Tibial nerve (tissue), 4 donors: Measurements from ENCODE around the gene BTLA. TPM values are rescaled to one million over a fixed set of nuclear protein-coding genes. Genes with fewer than 3 reads are reported as not detected.

Source experiments
- DNase-seq, 2 donors: peaks; one replicate each; pipeline ENCODE4 v3.0.0-alpha.2; 2019; ENCODE audit warnings: low spot score in 2 of 2
- H3K27ac ChIP-seq, 4 donors: fragments of 200-600 bp; sonication (generic) in 3 of 4; one replicate each; pipeline ENCODE4 v1.5.1; 2017 to 2019; ENCODE audit warnings: mild to moderate bottlenecking in 1 of 4
- H3K27me3 ChIP-seq, 2 donors: fragments of 200-600 bp; sonication (generic) in 1 of 2; one replicate each; pipeline versions ENCODE4 v1.5.1 to v1.6.0; 2017 to 2019
- H3K36me3 ChIP-seq, 3 donors: fragments of 200-600 bp; sonication (generic); one replicate each; pipeline ENCODE4 v1.5.1; 2018 to 2019
- H3K4me1 ChIP-seq, 4 donors: fragments of 200-600 bp; sonication (generic) in 3 of 4; one replicate each; pipeline ENCODE4 v1.5.1; 2017 to 2019
- H3K4me3 ChIP-seq, 4 donors: fragments of 200-600 bp; sonication (generic) in 3 of 4; one replicate each; pipeline ENCODE4 v1.5.1; 2017 to 2019; ENCODE audit warnings: mild to moderate bottlenecking in 1 of 4, moderate library complexity in 1 of 4
- H3K9me3 ChIP-seq, 4 donors: fragments of 200-600 bp; sonication (generic) in 3 of 4; one replicate each; pipeline ENCODE4 v1.5.1; 2017 to 2019
- EP300 ChIP-seq, 2 donors: sonication (generic); formaldehyde crosslinking; IDR thresholded peaks; one replicate each; pipeline ENCODE4 v1.6.1; 2017; ENCODE audit warnings: antibody characterized with exemption in 2 of 2, mild to moderate bottlenecking in 1 of 2
- POLR2A ChIP-seq, 2 donors: fragments of 450-650 bp; IDR thresholded peaks; one replicate each; pipeline ENCODE4 v1.6.1; 2017; ENCODE audit warnings: antibody characterized with exemption in 2 of 2, mild to moderate bottlenecking in 2 of 2, moderate library complexity in 2 of 2
- WGBS, 2 donors: methylation state at CpG; one replicate each; pipeline ENCODE4 v1.1.5; 2018; 5-methylcytosine and 5-hydroxymethylcytosine counted together
- total RNA-seq, 4 donors: library from RNA; depleted of rRNA; stranded (reverse); fragments of >200 nt; gene quantifications; one replicate each; pipeline ENCODE4 v1.1.0, GENCODE V29; 2016
- TF ChIP-seq, protein P1 (sequence below), 5 experiments: fragments of 200-600 bp in 3 of 5; fragments of 450-650 bp in 2 of 5; sonication (generic) in 3 of 5; IDR thresholded peaks; one replicate each; pipeline ENCODE4 v1.5.1; 2016 to 2019; ENCODE audit warnings: antibody characterized with exemption in 5 of 5, mild to moderate bottlenecking in 3 of 5, moderate library complexity in 2 of 5

Gene BTLA
- total RNA-seq, 4 donors from 2014 or later = 0.98 to 5.4 TPM; not detected in 2

GRCh38 chr3:112491373-112491772 is 7.9 kb downstream of the BTLA start:
- Histone ChIP-seq H3K4me3 (no peak overlapping the region), H3K9me3 (no peaks in the 10 kb centered on the region), H3K4me1 (no peaks in the 10 kb centered on the region), H3K36me3 (no peaks in the 10 kb centered on the region), H3K27me3 (no peaks in the 10 kb centered on the region), H3K27ac (no peak overlapping the region)
- no peak for DNase-seq
- TF ChIP-seq EP300 (IDR thresholded peaks at IDR 0.05) (no peak), POLR2A (IDR thresholded peaks at IDR 0.05) (no peak)
- TF ChIP-seq, protein P1, sequence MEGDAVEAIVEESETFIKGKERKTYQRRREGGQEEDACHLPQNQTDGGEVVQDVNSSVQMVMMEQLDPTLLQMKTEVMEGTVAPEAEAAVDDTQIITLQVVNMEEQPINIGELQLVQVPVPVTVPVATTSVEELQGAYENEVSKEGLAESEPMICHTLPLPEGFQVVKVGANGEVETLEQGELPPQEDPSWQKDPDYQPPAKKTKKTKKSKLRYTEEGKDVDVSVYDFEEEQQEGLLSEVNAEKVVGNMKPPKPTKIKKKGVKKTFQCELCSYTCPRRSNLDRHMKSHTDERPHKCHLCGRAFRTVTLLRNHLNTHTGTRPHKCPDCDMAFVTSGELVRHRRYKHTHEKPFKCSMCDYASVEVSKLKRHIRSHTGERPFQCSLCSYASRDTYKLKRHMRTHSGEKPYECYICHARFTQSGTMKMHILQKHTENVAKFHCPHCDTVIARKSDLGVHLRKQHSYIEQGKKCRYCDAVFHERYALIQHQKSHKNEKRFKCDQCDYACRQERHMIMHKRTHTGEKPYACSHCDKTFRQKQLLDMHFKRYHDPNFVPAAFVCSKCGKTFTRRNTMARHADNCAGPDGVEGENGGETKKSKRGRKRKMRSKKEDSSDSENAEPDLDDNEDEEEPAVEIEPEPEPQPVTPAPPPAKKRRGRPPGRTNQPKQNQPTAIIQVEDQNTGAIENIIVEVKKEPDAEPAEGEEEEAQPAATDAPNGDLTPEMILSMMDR (IDR thresholded peaks at IDR 0.05) = no peak

DNA sequence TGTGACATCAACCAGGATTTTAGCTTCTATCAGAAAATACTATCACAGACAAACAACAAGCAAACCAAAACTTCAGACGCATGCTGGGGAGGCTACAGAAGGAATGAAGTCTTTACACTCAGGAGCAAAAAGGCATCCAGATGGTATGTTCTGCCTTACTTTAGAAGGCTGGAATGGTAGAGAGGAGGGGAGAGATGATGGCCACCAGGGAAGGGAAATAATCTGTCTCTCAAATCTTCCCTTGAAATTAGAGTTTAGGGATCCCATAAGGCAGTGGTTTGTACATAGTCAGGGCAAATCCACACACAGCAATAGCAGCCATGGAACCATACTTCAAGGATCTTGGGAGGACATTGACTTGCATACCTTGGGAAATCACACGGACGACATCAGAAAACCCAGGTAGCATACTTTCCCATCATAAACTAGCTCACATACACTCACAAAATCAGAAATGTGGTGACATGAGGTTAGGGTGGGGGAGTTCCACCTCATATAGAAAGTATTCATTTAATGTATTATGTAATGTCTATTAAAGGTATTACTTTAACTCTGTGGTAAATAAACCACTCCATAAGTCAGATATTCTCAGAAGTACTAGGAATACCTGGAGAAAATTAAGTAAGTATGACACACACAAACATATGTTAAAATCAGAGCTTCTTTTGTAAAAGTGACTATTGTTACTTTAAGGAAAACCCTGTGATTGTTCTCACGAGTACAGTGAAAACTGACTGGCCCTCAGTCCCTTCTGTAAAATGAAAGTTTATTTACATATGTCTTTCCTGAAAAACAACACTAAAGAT is 9.4 kb downstream of the BTLA start:
- H3K27ac ChIP-seq = no peak overlapping the region
- TF ChIP-seq, protein P1 (IDR thresholded peaks at IDR 0.05) = no peak
- TF ChIP-seq EP300 (IDR thresholded peaks at IDR 0.05) = no peak
- no peak for TF ChIP-seq POLR2A (IDR thresholded peaks at IDR 0.05)
- no peaks in the 10 kb centered on the region for H3K27me3 ChIP-seq
- H3K4me1 ChIP-seq = no peaks in the 10 kb centered on the region
- DNase-seq = no peak
- H3K9me3 ChIP-seq = no peaks in the 10 kb centered on the region
- 78 to 79% methylated on average over 4 of the region's 4 CpGs for WGBS, 2 donors
- no peak overlapping the region for H3K4me3 ChIP-seq
- no peaks in the 10 kb centered on the region for H3K36me3 ChIP-seq

- no peak for TF ChIP-seq EP300 (IDR thresholded peaks at IDR 0.05)
- no peak for TF ChIP-seq POLR2A (IDR thresholded peaks at IDR 0.05)
- TF ChIP-seq, protein P1 (IDR thresholded peaks at IDR 0.05) = no peak
- Histone ChIP-seq H3K27ac (no peak overlapping the region), H3K27me3 (no peaks in the 10 kb centered on the region), H3K9me3 (no peaks in the 10 kb centered on the region), H3K36me3 (no peaks in the 10 kb centered on the region), H3K4me1 (peaks cover 0 to 5% (median 0%) of the 10 kb centered on the region in 4 donors), H3K4me3 (no peak overlapping the region)
- WGBS, 2 donors = 75 to 76% methylated on average over 7 of the region's 7 CpGs
- DNase-seq = no peak
Measured at GRCh38 chr3:112486811-112487505, 12.3 kb downstream of the BTLA start.

GRCh38 chr3:112484352-112484751 is 14.9 kb downstream of the BTLA start:
- DNase-seq = no peak
- TF ChIP-seq POLR2A (IDR thresholded peaks at IDR 0.05) = no peak
- H3K36me3 ChIP-seq = no peaks in the 10 kb centered on the region
- H3K4me1 ChIP-seq = peaks cover 0 to 5% (median 0%) of the 10 kb centered on the region in 4 donors
- H3K4me3 ChIP-seq = no peak overlapping the region
- WGBS, 2 donors = 91 to 93% methylated on average over 4 of the region's 4 CpGs
- no peak overlapping the region for H3K27ac ChIP-seq
- H3K27me3 ChIP-seq = no peaks in the 10 kb centered on the region
- no peaks in the 10 kb centered on the region for H3K9me3 ChIP-seq

- H3K9me3 ChIP-seq = no peaks in the 10 kb centered on the region
- no peaks in the 10 kb centered on the region for H3K36me3 ChIP-seq
- H3K27ac ChIP-seq = no peak overlapping the region
- no peak for DNase-seq
- 63 to 67% methylated on average over 1 of the region's 1 CpG for WGBS, 2 donors
- peaks cover 0 to 5% (median 0%) of the 10 kb centered on the region in 4 donors for H3K4me1 ChIP-seq
- H3K4me3 ChIP-seq = no peak overlapping the region
- no peaks in the 10 kb centered on the region for H3K27me3 ChIP-seq
- TF ChIP-seq EP300 (IDR thresholded peaks at IDR 0.05) (no peak), POLR2A (IDR thresholded peaks at IDR 0.05) (no peak)
- TF ChIP-seq, protein P1 (IDR thresholded peaks at IDR 0.05) = no peak
Measured at GRCh38 chr3:112482675-112483074, 16.6 kb downstream of the BTLA start.
